Esophagus squamous epithelium (tissue), 5 donors: ENCODE measurements around the gene VMP1. TPM values are rescaled to one million over a fixed set of nuclear protein-coding genes. Genes with fewer than 3 reads are reported as not detected.

ENCODE experiments used
- DNase-seq: peaks from one replicate; lab custom pipeline; 2025; lab: John Stamatoyannopoulos, UW
- H3K27ac ChIP-seq, 4 donors: fragments of 200-600 bp; sonication (generic); one replicate each; pipeline ENCODE4 v1.5.1; 2016 to 2019; ENCODE audit warnings: mild to moderate bottlenecking in 1 of 4
- H3K27me3 ChIP-seq, 4 donors: fragments of 200-600 bp; sonication (generic); 1 replicate in 3 of 4; 2 replicates in 1 of 4; pipeline versions ENCODE4 v1.5.1 to v1.6.0; 2017 to 2021; ENCODE audit warnings: antibody characterized with exemption in 1 of 4
- H3K36me3 ChIP-seq, 3 donors: fragments of 200-600 bp; sonication (generic); one replicate each; pipeline ENCODE4 v1.5.1; 2016 to 2019
- H3K4me1 ChIP-seq, 3 donors: fragments of 200-600 bp; sonication (generic); one replicate each; pipeline ENCODE4 v1.5.1; 2017 to 2019
- H3K4me3 ChIP-seq, 4 donors: fragments of 200-600 bp; sonication (generic); 1 replicate in 3 of 4; 2 replicates in 1 of 4; pipeline ENCODE4 v1.5.1; 2016 to 2019; ENCODE audit warnings: mild to moderate bottlenecking in 2 of 4, moderate library complexity in 1 of 4
- H3K9me3 ChIP-seq, 3 donors: fragments of 200-600 bp; sonication (generic); one replicate each; pipeline ENCODE4 v1.5.1; 2016 to 2019
- POLR2A ChIP-seq, 4 donors: fragments of 450-650 bp; IDR thresholded peaks; one replicate each; pipeline ENCODE4 v1.6.1; 2017; ENCODE audit warnings: antibody characterized with exemption in 4 of 4, mild to moderate bottlenecking in 4 of 4, moderate library complexity in 3 of 4
- WGBS, 2 donors: methylation state at CpG; one replicate each; pipeline ENCODE4 v1.1.5; 2018; 5-methylcytosine and 5-hydroxymethylcytosine counted together
- intact Hi-C: fragments of 100-400 bp; cut with DNase I; formaldehyde crosslinking; loops from one replicate; pipeline ENCODE4 v1.15.0; 2022
- total RNA-seq, 4 donors: library from RNA; depleted of rRNA; stranded (reverse); fragments of >200 nt; gene quantifications; one replicate each; pipeline ENCODE4 v1.1.0, GENCODE V29; 2016
- TF ChIP-seq, protein P1 (sequence below), 6 experiments: fragments of 450-650 bp in 4 of 6; fragments of 200-600 bp in 2 of 6; sonication (generic) in 2 of 6; IDR thresholded peaks; one replicate each; pipeline ENCODE4 v1.5.1; 2016 to 2019; ENCODE audit warnings: antibody characterized with exemption in 6 of 6, mild to moderate bottlenecking in 4 of 6, moderate library complexity in 4 of 6
- donor health status: DM: yes; HTN: yes; CAD: no.

Gene VMP1
- total RNA-seq, 4 donors from 2014 or later, result 132 to 363 (median 141) TPM

DNA sequence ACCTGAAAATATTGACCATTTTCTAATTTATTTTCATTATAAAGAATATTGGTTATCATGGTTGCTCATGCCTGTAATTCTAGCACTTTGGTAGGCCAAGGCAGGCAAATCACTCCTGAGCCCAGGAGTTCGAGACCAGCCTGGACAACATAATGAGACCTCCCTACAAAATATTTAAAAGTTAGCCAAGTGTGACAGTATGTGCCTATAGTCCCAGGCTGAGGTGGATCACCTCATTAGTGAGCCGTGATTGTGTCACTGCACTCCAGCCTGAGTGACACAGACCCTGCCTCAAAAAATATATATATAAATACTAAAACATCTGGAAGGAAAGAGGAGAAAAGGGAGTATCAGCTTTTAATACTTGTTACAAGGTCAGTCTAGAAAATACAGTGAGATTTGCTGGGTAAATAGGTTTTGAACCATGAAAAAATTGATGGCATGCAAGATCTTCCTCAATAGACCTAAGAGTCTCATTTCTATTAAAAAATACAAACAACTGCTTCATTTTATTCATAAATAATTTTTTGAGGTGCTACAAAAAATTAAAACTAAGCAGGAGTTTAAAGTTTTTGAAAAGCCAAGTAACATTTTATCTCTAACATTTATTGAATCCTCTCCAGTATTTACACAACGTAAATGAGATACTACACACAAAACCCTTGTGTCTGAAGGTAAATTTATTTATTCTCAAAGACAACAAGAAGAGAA lies 137.6 kb downstream of the VMP1 start:
- WGBS, 2 donors, result 35 to 58% methylated on average over 3 of the region's 3 CpGs
- Histone ChIP-seq H3K27me3 (no peaks in the 10 kb centered on the region), H3K4me3 (no peak overlapping the region), H3K36me3 (peaks cover 0 to 13% (median 0%) of the 10 kb centered on the region in 3 donors), H3K27ac (peak overlapping the region; percentile 89 to 99 (median 92)), H3K9me3 (no peaks in the 10 kb centered on the region), H3K4me1 (peaks cover 37 to 100% (median 60%) of the 10 kb centered on the region in 3 donors)
- TF ChIP-seq, protein P1, sequence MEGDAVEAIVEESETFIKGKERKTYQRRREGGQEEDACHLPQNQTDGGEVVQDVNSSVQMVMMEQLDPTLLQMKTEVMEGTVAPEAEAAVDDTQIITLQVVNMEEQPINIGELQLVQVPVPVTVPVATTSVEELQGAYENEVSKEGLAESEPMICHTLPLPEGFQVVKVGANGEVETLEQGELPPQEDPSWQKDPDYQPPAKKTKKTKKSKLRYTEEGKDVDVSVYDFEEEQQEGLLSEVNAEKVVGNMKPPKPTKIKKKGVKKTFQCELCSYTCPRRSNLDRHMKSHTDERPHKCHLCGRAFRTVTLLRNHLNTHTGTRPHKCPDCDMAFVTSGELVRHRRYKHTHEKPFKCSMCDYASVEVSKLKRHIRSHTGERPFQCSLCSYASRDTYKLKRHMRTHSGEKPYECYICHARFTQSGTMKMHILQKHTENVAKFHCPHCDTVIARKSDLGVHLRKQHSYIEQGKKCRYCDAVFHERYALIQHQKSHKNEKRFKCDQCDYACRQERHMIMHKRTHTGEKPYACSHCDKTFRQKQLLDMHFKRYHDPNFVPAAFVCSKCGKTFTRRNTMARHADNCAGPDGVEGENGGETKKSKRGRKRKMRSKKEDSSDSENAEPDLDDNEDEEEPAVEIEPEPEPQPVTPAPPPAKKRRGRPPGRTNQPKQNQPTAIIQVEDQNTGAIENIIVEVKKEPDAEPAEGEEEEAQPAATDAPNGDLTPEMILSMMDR (IDR thresholded peaks at IDR 0.05), result no peak
- TF ChIP-seq POLR2A (IDR thresholded peaks at IDR 0.05), result no peak
- DNase-seq, result no peak
- intact Hi-C loops, result no loop called here

DNA sequence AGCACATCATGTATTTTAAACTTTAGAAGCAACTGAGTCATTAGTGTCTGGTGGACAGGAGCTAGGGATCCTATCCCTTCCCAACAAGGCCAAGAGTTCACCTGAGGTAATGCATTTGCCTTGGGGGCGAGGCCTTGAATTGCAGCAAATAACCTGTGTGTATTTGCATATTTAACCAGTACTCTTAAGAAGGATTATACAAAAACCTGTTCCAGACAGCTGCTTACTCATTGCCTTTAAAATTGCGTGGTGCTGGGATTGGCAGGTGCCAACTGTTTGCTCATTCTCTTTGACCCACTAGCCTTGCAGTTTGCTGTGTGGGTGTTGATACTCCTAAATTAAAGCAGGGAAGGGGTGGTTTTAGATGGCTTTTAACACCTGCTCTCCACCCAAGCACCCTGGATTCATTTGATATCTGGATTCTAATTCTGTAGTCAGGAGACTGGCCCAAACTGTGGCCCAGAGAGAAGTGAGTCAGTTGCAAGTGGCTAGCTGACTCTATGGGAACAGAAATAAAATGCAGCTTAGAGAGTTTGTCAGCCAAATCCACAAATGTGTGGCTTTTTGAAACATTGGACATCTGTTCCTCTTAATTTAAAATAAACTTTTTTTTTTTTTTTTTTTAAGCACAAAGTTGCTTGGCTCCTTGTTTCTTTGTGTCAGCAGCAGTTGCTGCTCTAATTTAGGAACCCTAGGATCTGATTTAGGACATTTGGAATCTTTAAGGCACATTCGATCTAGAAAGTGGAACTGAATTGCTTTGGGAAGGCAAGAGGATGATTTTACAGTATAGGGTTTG lies 138.3 kb downstream of the VMP1 start:
- Histone ChIP-seq H3K4me1 (peaks cover 37 to 100% (median 67%) of the 10 kb centered on the region in 3 donors), H3K27me3 (no peaks in the 10 kb centered on the region), H3K36me3 (peaks cover 0 to 5% (median 0%) of the 10 kb centered on the region in 3 donors), H3K9me3 (no peaks in the 10 kb centered on the region), H3K27ac (peak overlapping the region; percentile 89 to 99 (median 92)), H3K4me3 (peak overlapping the region in 3 of 4 donors; percentile 14 to 30 (median 18))
- TF ChIP-seq, protein P1 (IDR thresholded peaks at IDR 0.05), result peak in 2 of 6 experiments; percentile 19 to 37
- no peak for TF ChIP-seq POLR2A (IDR thresholded peaks at IDR 0.05)
- 7 to 13% methylated on average over 3 of the region's 3 CpGs for WGBS, 2 donors
- intact Hi-C loops, result no loop called here
- DNase-seq, result no peak

DNA sequence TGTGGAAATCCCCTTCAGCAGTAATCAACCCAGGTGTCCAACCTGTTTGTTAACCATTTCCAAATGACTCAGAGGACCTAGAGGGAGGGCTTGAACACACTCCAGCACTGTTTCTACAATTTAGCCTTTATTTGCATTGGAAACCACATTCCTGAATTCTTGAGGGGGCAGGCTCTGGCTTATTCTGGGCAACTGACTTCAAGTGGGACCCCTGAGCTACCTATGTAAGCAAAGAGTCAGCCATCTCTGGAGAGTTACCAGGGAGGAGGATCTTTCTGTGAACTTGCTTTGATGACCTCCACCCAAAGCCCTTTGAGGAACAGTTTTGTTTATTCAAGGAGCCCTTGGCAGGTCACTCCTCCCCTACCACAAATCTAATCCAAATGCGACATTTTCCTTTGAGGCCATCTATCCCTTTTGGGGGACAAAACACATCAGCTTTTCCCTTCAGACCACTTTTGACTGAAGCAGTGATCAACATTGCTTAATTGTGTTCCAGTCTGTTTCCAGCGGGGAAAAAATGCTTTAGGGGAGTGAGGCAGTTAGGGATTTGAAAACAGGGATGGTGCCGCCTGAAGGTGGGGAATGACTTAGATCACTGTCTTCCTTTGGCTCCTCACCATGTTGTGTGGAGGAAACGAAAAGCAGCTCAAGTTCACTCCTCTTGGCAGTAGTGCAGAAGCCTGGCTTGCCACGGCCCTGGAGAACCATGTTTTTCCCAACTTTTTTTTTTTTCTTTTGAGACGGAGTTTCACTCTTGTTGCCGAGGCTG lies 139.1 kb downstream of the VMP1 start:
- 11 to 19% methylated on average over 6 to 7 of the region's 7 CpGs for WGBS, 2 donors
- peak overlapping the region in 3 of 4 donors; percentile 6 to 30 (median 18) for H3K4me3 ChIP-seq
- H3K27me3 ChIP-seq, result no peaks in the 10 kb centered on the region
- peaks cover 34 to 100% (median 75%) of the 10 kb centered on the region in 3 donors for H3K4me1 ChIP-seq
- H3K36me3 ChIP-seq, result no peaks in the 10 kb centered on the region
- no peak for DNase-seq
- intact Hi-C loops, result no loop called here
- H3K27ac ChIP-seq, result peak overlapping the region; percentile 89 to 99 (median 92)
- TF ChIP-seq, protein P1 (IDR thresholded peaks at IDR 0.05), result no peak
- no peak for TF ChIP-seq POLR2A (IDR thresholded peaks at IDR 0.05)
- H3K9me3 ChIP-seq, result no peaks in the 10 kb centered on the region

DNA sequence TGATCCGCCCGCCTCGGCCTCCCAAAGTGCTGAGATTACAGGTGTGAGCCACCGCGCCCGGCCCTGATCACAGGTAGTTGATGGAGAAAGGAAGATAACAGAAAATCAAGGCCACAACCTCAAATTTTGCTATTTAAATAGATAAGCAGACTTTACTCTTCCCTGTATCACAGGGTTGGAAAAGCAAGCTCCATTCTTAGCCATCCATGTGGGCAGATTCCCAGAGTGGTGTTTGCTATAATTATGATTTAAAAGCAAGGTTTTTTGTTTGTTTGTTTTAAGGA lies 140.9 kb downstream of the VMP1 start:
- no peak for DNase-seq
- no peaks in the 10 kb centered on the region for H3K36me3 ChIP-seq
- H3K4me1 ChIP-seq, result peaks cover 43 to 100% (median 87%) of the 10 kb centered on the region in 3 donors
- intact Hi-C loops, result no loop called here
- WGBS, 2 donors, result 96 to 98% methylated on average over 6 of the region's 6 CpGs
- H3K4me3 ChIP-seq, result no peak overlapping the region
- TF ChIP-seq, protein P1 (IDR thresholded peaks at IDR 0.05), result no peak
- no peak for TF ChIP-seq POLR2A (IDR thresholded peaks at IDR 0.05)
- H3K27ac ChIP-seq, result peak overlapping the region; percentile 89 to 99 (median 92)
- no peaks in the 10 kb centered on the region for H3K27me3 ChIP-seq
- H3K9me3 ChIP-seq, result no peaks in the 10 kb centered on the region
